GM04503 (cell line): Measurements from ENCODE around the gene SRC.

Experiments used
- DNase-seq: peaks from one replicate; pipeline ENCODE4 v3.0.0-alpha.2; 2012; ENCODE audit warnings: low read depth

Gene SRC

DNA sequence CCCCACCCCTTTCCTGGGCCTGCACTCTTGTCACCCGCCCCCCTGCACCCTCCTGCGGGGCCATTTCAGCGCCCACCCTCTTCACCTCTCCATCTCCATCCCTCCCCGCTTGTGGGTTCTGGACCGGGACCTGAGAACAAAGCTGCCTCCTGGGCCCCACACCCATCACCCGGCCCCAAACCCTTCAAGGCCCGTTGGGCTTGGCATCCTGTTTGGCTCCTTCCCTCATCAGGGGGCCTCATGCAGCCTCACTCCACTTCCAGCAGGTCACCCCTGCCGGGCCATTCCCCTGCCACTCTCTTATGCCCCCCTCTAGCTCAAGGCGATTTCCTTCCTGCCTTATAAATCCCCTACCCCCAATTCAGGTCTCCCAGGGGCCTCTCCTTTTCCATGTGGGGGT lies 67.4 kb downstream of the SRC start:
- DNase-seq = no peak

DNA sequence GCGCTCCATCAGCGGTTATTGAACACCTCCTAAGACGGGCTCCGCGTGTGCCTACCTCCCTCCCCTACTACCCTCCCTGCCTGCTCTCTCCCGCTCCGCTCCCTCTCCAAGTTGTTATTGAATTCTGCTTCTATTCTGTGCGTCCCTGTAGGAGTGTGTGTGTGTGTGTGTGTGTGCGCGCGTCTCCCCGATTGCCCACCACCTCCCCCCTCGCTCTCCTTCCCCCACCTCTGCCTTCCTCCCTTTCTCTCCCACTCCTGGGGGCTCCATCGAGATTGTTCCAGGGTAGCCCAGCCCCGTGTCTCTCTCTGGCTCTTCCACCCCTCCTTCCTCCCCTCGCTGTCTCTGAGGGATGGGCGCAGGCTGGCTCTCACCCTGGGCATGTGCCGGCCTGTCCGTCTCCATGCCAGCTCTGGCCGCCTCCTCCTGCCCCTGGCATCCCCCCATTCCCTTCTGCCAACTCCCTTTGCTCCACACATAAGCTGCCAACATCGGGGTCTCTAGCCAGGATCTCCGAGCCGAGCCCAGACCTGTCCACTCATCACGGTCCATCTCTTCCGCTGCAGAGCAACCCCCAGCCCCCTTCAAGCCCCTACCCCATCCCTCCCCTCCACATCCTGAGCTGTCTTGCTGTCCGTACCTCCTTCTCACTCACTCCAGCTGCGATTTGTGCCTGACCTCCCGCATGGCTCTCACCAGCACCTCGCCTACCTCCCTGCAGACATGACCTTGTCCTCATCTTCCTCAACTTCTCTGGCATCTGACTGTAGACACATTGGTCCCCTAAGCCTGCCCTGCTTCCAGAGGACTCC lies 68.5 kb downstream of the SRC start:
- DNase-seq = no peak

- no peak for DNase-seq
Observed at GRCh38 chr20:37415118-37416085, 69.5 kb downstream of the SRC start.

GRCh38 chr20:37416100-37416847 lies 70.3 kb downstream of the SRC start:
- DNase-seq = no peak

GRCh38 chr20:37416848-37417616 lies 71.1 kb downstream of the SRC start:
- DNase-seq = no peak

- DNase-seq = no peak
Observed at GRCh38 chr20:37417617-37418467, 71.9 kb downstream of the SRC start.

DNA sequence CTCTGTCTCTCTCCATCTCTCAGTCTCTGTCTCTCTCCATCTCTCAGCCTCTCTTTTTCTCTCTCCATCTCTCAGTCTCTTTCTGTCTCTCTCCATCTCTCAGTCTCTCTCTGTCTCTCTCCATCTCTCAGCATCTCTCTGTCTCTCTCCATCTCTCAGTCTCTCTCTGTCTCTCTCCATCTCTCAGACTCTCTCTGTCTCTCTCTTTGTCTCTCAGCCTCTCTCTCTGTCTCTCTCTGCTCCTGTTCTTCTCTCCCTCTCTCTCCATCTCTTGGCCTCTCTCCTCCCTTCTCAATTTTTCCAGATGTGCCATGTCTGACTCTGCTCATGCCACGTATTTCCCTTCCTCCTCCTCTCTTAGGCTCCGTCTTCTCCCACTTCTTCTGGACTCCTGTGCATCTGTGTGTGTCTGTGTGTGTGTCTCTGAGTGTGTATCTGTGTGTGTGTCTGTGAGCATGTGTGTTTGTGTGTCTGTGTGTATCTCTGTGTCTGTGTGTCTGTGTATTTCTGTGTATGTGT lies 72.7 kb downstream of the SRC start:
- no peak for DNase-seq

GRCh38 chr20:37419307-37419706 lies 73.4 kb downstream of the SRC start:
- DNase-seq = no peak

- DNase-seq = no peak
Observed at GRCh38 chr20:37419774-37420542, 74.0 kb downstream of the SRC start.

- no peak for DNase-seq
Observed at GRCh38 chr20:37420610-37421009, 74.7 kb downstream of the SRC start.

- DNase-seq = no peak
Observed at GRCh38 chr20:37421060-37421905, 75.3 kb downstream of the SRC start.

DNA sequence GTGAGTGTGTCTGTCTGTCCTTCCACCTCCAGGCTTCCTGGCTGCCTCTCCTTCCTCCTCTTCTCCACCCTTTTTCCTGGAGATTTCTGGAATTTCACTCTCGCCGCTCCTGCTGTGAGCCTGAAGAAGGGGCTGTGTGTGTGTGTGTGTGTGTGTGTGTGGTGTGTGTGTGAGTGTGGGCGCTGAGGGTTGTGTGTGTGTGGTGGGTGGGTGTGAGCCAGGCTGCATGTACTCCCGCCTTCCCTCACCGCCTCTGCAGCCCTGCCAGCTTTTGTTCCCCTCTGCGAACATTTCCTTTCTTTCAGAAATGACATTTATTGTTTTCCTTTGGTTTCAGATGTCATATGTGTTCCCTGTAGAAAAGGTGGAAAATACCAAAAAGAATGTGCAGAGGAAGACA lies 76.0 kb downstream of the SRC start:
- no peak for DNase-seq

DNA sequence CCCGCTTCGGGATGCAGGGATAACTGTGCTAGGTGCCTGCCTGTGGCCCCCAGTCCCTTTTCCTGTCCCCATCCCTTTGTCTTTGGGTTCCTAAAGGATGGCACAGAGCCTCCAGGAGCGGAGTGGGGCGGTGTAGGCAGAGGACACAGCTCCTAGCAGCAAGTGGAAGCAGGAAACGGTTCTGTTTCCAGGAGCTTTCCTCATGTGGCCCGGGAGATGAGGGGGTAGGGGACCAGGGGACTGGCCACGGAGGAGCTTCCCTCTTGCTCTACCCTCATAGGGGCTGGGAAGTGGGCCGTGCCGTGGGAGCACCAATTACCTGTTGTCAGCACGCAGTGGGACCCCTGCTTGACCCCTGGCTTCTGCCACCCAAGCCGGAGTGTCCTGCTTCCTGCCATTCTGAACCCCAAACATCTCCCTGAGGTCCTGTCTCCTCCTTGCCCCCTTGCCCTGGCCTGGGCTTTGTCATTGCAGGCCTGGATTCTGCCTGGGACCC lies 76.9 kb downstream of the SRC start:
- no peak for DNase-seq

- no peak for DNase-seq
Observed at GRCh38 chr20:37423545-37423944, 77.6 kb downstream of the SRC start.

DNA sequence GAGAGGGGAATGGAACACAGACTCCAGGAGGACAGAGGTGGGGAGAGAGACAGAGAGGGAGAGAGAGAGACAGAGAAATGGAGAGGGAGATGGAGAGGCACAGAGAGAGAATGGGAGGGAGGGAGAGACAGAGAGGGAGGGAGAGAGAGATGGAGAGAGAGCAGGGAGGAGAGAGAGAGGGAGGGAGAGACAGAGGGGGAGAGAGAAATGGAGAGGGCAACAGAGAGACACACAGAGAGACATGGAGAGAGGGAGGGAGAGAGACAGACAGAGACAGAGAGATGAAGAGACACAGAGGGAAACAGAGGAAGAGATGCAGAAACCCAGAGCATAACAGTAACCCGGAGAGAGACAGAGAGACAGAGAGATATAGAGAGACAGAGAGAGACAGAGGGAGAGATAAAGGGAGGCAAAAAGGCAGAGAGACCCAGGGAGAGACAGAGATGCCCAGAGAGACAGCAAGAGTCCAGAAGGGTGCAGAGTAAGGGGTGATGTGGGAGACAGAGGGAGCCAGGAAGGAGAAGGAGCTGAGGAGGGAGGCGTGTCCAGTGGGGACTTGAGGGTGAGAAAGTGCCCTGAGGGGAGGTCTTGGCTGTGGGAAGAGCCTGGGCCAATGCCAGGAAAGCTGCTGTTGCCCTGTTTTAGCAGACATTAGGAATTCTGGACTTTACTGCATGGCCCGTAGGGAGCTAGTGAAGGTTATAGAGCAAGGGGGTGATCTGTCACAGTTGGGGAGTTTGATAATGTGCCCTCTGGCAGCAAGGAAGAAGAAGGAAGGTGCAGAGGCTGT lies 78.3 kb downstream of the SRC start:
- no peak for DNase-seq

GRCh38 chr20:37425103-37425625 lies 79.2 kb downstream of the SRC start:
- DNase-seq = no peak

DNA sequence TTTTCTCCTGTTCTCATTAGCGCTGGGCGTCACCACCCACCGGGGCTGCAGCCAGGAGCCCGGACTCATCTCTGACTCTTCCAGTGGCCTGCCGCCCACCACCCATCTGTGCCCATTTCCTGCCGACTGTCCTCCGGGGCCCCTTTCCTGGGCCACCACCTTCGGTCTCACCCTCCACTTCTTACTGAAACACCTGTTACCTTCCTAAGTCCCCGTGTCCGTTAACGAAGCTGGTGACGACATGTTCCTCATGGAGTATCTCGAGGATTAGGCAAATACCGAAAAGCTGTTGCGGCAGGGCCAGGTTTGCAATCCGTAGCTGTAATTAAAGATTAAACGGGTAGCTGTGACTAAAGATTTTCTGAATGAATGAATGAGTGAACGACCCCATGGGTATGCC lies 80.2 kb downstream of the SRC start:
- no peak for DNase-seq
